ENCODE measurements around the gene TMEFF2. TPM values are rescaled to one million over a fixed set of nuclear protein-coding genes. Genes with fewer than 3 reads are reported as not detected.

TMEFF2 gene
- total RNA-seq, 1 donor from 2014 or later = not detected

- Histone ChIP-seq H3K27me3 (no peaks in the 10 kb centered on the region), H3K36me3 (no peaks in the 10 kb centered on the region), H3K4me1 (peaks cover 10% of the 10 kb centered on the region), H3K9me3 (no peaks in the 10 kb centered on the region), H3K27ac (no peak overlapping the region), H3K4me3 (no peak overlapping the region)
- ATAC-seq (no peak), DNase-seq (no peak)
- no peak for TF ChIP-seq CTCF (IDR thresholded peaks at IDR 0.05)
- intact Hi-C loops (cut with DNase I) = no loop called here
Observed at GRCh38 chr2:192153561-192153960, 41.2 kb downstream of the TMEFF2 start.

GRCh38 chr2:192151853-192152252, 42.9 kb downstream of the TMEFF2 start:
- no peak for ATAC-seq
- peaks cover 19% of the 10 kb centered on the region for H3K4me1 ChIP-seq
- intact Hi-C loops (cut with DNase I) = no loop called here
- H3K27ac ChIP-seq = no peak overlapping the region
- H3K4me3 ChIP-seq = no peak overlapping the region
- no peaks in the 10 kb centered on the region for H3K9me3 ChIP-seq
- no peaks in the 10 kb centered on the region for H3K36me3 ChIP-seq
- TF ChIP-seq CTCF (IDR thresholded peaks at IDR 0.05) = no peak
- no peaks in the 10 kb centered on the region for H3K27me3 ChIP-seq
- no peak for DNase-seq

- no peak for TF ChIP-seq CTCF (IDR thresholded peaks at IDR 0.05)
- intact Hi-C loops (cut with DNase I) = no loop called here
- Histone ChIP-seq H3K4me1 (peaks cover 31% of the 10 kb centered on the region), H3K36me3 (no peaks in the 10 kb centered on the region), H3K27ac (peak overlapping the region; percentile 2), H3K27me3 (no peaks in the 10 kb centered on the region), H3K4me3 (no peak overlapping the region), H3K9me3 (no peaks in the 10 kb centered on the region)
- DNase-seq = no peak
- no peak for ATAC-seq
Observed at GRCh38 chr2:192150166-192150565, 44.6 kb downstream of the TMEFF2 start.

- no peaks in the 10 kb centered on the region for H3K36me3 ChIP-seq
- DNase-seq (no peak), ATAC-seq (peak; percentile 72)
- H3K4me1 ChIP-seq = peaks cover 31% of the 10 kb centered on the region
- no peak overlapping the region for H3K4me3 ChIP-seq
- intact Hi-C loops (cut with DNase I) = no loop called here
- H3K9me3 ChIP-seq = no peaks in the 10 kb centered on the region
- H3K27ac ChIP-seq = peak overlapping the region; percentile 58
- no peak for TF ChIP-seq CTCF (IDR thresholded peaks at IDR 0.05)
- H3K27me3 ChIP-seq = no peaks in the 10 kb centered on the region
Observed at GRCh38 chr2:192148620-192149321, 46.0 kb downstream of the TMEFF2 start.

GRCh38 chr2:192148241-192148619, 46.5 kb downstream of the TMEFF2 start:
- Histone ChIP-seq H3K4me1 (peaks cover 31% of the 10 kb centered on the region), H3K4me3 (no peak overlapping the region), H3K36me3 (no peaks in the 10 kb centered on the region), H3K27me3 (no peaks in the 10 kb centered on the region), H3K27ac (no peak overlapping the region), H3K9me3 (no peaks in the 10 kb centered on the region)
- DNase-seq (no peak), ATAC-seq (no peak)
- TF ChIP-seq CTCF (IDR thresholded peaks at IDR 0.05) = no peak
- intact Hi-C loops (cut with DNase I) = no loop called here
